Epithelial cell of umbilical artery (primary cell): Measurements from ENCODE around the gene SCARB1. TPM values are rescaled to one million over a fixed set of nuclear protein-coding genes. Genes with fewer than 3 reads are reported as not detected.

ENCODE experiments used
- total RNA-seq: library from RNA; depleted of rRNA; stranded (reverse); fragments of >200 nt; gene quantifications from 2 replicates; pipeline ENCODE4 v1.2.3, GENCODE V29; 2014

SCARB1 gene, protein sequence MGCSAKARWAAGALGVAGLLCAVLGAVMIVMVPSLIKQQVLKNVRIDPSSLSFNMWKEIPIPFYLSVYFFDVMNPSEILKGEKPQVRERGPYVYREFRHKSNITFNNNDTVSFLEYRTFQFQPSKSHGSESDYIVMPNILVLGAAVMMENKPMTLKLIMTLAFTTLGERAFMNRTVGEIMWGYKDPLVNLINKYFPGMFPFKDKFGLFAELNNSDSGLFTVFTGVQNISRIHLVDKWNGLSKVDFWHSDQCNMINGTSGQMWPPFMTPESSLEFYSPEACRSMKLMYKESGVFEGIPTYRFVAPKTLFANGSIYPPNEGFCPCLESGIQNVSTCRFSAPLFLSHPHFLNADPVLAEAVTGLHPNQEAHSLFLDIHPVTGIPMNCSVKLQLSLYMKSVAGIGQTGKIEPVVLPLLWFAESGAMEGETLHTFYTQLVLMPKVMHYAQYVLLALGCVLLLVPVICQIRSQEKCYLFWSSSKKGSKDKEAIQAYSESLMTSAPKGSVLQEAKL
- 25.4 and 26.0 TPM in 2 replicates for total RNA-seq

DNA sequence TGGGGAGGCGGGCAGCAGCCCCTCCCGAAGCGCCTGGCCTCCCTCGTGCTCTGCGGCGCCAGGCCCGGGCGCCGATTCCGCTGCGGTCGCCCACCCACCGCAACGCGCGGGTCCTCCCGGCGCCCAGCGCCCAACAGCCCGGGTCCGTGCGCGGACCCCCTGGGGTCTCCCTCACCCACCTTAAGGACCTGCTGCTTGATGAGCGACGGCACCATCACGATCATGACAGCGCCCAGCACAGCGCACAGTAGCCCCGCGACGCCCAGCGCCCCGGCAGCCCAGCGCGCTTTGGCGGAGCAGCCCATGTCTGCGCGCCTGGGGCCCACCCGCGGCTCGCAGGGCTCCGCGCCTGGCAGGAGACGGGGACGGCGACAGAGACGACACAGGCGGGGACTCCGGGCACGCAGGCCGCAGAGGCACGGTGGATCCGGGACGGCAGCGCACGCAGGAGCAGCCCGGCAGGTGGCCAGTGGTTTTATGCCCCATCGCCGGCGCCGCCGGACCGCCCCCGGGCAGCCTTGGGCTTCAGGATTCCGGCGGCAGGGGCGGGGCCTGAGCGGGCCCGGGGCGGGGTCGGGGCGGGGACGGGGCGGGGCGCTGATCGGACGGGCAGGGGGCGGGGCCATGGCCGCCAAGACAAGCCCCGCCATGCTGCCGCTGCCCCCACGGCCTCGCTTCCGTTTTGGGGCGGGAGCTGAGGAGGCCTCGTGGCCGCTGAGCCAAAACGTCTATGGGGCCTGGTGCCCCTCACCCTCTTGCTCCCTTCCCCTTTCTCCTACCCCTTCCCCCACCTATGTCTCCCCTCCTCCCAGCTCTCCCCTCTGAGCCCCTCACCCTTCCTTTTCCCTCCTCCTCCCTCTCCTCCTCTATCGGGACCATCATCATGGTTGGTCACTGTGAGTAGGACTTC is at the start of gene SCARB1:
SCARB1 (minus strand) TSS at position 449 of the 910 bp plus-strand sequence; CDS start at position 305, 144 bp downstream.

Other genes starting within 250 kb of the SCARB1 start
- 1,258 and 1,575 TPM in 2 replicates for gene UBC, start 50.8 kb upstream of the SCARB1 start, total RNA-seq
- 15.6 and 17.8 TPM in 2 replicates for gene DHX37, start 125.3 kb upstream of the SCARB1 start, total RNA-seq
- gene BRI3BP, start 129.8 kb upstream of the SCARB1 start, total RNA-seq, result 5.2 and 7.1 TPM in 2 replicates
- gene AACS, start 201.6 kb upstream of the SCARB1 start, total RNA-seq, result 29.9 and 35.6 TPM in 2 replicates